GM10847 (cell line): ENCODE results near the gene BMERB1.

Experiments
- POLR2A ChIP-seq: IDR thresholded peaks from 2 replicates; pipeline ENCODE4 v1.6.1; 2011; ENCODE audit not compliant: insufficient read length; ENCODE audit errors: extremely low read depth

Gene BMERB1

DNA sequence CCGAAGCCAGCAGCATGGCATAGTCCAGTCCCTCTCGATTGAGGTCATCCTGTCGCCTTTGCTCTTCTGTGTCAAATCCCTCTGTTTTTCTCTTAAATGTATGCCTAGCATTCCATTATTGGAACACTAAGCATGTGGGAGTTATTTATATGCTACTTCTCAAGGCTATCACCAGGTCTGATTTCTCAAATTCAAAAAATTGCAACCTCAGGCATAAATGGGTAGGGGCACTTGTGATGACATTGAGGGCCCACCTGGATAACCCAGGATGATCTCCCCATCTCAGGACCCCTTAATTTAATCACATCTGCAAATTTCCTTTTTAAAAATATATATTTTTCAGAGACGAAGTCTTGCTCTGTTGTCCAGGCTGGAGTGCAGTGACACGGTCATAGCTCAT, 95.7 kb downstream of the BMERB1 start:
- no peak for TF ChIP-seq POLR2A

DNA sequence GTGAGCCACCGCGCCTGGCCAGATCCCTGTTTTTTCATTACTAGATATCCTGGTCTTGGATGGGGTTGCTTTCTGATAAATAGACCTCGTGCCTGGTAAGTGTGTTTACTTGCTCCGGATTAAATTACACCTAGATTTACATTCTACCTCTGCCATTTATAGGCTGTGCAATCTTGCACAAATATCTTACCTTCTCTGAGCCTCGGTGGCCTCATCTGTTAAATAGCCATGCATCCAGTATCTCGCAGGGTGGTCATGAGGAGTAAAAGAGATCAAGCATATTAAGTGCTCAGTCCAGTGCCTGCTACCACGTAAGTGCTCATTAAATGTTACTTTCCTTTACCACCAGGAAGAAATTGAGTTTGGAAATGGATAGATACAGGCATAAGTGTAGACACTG, 98.4 kb downstream of the BMERB1 start:
- TF ChIP-seq POLR2A = no peak

- TF ChIP-seq POLR2A = no peak
Observed at GRCh38 chr16:15533386-15533785, 99.0 kb downstream of the BMERB1 start.

GRCh38 chr16:15535772-15536171, 101.4 kb downstream of the BMERB1 start:
- TF ChIP-seq POLR2A = no peak

GRCh38 chr16:15536843-15537242, 102.5 kb downstream of the BMERB1 start:
- no peak for TF ChIP-seq POLR2A

DNA sequence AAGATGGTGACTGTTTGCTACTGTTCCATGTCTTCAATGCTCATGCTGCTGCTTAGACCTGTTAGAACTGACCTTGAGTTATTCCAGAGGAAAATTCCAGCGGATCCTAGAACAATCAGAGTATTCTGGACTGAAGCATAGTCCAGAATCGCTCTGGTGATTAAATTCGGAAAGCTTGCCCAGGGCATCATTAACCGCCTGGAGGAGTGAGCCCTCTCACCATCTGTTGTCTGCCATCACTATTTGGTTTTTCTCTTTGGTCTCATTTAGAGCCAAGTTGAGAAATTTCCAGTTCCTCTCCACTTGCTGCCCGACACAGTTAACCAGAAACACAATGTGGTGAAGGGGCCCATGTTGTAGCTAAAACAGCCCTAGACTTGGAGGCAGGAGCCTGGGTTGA, 104.1 kb downstream of the BMERB1 start:
- no peak for TF ChIP-seq POLR2A

- TF ChIP-seq POLR2A = no peak
Observed at GRCh38 chr16:15539197-15539596, 104.8 kb downstream of the BMERB1 start.

- TF ChIP-seq POLR2A = no peak
Observed at GRCh38 chr16:15542261-15542660, 107.9 kb downstream of the BMERB1 start.

DNA sequence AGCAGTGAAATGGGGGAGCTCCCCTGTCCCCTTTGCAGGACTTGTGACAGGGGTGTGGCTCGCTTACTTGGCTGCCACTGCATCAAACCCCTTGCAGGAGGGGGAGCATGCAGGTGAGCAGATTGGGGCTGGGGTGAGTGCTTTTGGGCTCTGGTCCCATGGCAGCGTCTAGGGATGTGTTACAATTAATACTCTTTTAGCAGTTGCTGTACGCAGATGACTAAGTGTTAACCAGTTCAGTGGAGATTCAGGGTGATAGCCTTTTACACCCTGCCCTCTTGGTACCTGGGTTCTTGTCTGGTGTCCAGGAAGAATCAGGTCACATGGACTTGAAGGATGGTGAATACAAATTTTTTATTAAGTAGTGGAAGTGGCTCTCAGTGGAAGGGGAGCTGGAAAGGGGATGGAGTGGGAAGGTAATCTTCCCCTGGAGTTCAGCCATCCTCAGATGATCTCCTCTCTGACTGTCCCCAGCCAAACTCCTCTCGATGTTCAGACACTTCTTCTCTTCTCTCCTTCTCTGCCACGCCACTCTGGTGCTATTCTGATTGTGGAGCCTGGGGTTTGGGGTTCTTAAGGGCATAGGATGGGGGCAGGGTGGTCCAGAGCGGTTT, 108.5 kb downstream of the BMERB1 start:
- TF ChIP-seq POLR2A = no peak

GRCh38 chr16:15544405-15544804, 110.0 kb downstream of the BMERB1 start:
- no peak for TF ChIP-seq POLR2A

- TF ChIP-seq POLR2A = no peak
Observed at GRCh38 chr16:15545544-15545943, 111.2 kb downstream of the BMERB1 start.

- no peak for TF ChIP-seq POLR2A
Observed at GRCh38 chr16:15547768-15548096, 113.3 kb downstream of the BMERB1 start.

- no peak for TF ChIP-seq POLR2A
Observed at GRCh38 chr16:15548482-15548891, 114.1 kb downstream of the BMERB1 start.

GRCh38 chr16:15552507-15552906, 118.1 kb downstream of the BMERB1 start:
- TF ChIP-seq POLR2A = no peak

GRCh38 chr16:15553313-15554088, 119.1 kb downstream of the BMERB1 start:
- no peak for TF ChIP-seq POLR2A

GRCh38 chr16:15556130-15556529, 121.7 kb downstream of the BMERB1 start:
- no peak for TF ChIP-seq POLR2A

- no peak for TF ChIP-seq POLR2A
Observed at GRCh38 chr16:15557258-15557657, 122.9 kb downstream of the BMERB1 start.
